ENCODE data around the gene TNXB. TPM values are rescaled to one million over a fixed set of nuclear protein-coding genes. Genes with fewer than 3 reads are reported as not detected.
"Not testable (repeated sequence)": the region's sequence is repeated elsewhere in the genome, so short reads cannot be mapped to it uniquely, and the experiment has no call there.

TNXB gene
- total and polyA plus RNA-seq, 9 donors = 13.3 to 334 (median 146) TPM

DNA sequence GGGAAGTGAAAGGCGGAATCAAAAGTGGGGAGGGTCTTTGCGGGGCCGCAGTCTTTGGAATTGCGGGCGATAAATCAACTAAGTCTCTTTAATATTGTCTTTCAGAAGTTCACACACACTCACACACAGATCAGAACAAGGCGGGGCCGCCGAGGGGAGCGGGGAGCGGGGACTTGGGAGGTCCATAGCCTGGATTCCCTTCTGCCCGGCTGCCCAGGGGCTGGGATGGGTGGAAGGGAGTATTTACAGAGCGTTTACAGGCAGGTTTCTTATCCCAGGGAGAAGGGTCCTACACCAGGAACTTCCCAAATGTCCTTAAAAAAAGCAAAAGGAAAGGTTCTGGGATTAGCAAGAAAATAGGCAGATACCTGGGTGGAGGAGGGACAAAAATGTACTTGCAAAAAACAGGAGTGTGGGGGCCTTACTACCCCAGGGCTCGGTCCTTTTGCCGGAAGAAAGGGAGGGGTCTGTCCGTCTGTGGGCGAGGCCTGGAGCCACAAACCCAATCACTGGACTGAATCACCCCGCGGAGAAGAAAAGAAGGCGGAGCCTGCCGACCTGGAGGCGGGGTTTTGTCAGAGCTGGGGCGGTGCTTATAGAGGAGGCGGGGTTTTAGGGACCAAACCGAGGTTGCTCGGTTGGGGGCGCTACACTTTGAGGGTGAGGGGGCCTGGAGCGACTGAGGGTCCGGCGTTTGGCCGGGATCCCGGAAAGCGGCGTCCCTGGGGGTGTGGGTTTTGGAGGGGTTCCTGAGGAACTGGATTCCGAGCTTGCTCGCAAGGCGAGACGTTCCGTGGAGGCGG lies 39.4 kb upstream of the TNXB start:
- Histone ChIP-seq H3K4me3 (no peak overlapping the region), H3K27ac (no peak overlapping the region), H3K4me1 (ENCODE audit: insufficient read depth) (peaks cover 3% of the 10 kb centered on the region), H3K9me3 (no peaks in the 10 kb centered on the region), H3K36me3 (no peaks in the 10 kb centered on the region), H3K27me3 (no peaks in the 10 kb centered on the region)
- WGBS, 3 donors = 67 to 73% (median 71%) methylated on average over 39 of the region's 39 CpGs
- TF ChIP-seq, protein P1, sequence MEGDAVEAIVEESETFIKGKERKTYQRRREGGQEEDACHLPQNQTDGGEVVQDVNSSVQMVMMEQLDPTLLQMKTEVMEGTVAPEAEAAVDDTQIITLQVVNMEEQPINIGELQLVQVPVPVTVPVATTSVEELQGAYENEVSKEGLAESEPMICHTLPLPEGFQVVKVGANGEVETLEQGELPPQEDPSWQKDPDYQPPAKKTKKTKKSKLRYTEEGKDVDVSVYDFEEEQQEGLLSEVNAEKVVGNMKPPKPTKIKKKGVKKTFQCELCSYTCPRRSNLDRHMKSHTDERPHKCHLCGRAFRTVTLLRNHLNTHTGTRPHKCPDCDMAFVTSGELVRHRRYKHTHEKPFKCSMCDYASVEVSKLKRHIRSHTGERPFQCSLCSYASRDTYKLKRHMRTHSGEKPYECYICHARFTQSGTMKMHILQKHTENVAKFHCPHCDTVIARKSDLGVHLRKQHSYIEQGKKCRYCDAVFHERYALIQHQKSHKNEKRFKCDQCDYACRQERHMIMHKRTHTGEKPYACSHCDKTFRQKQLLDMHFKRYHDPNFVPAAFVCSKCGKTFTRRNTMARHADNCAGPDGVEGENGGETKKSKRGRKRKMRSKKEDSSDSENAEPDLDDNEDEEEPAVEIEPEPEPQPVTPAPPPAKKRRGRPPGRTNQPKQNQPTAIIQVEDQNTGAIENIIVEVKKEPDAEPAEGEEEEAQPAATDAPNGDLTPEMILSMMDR (IDR thresholded peaks at IDR 0.05) = no peak
- TF ChIP-seq POLR2A (IDR thresholded peaks at IDR 0.05) = no peak
- no peak for TF ChIP-seq EP300 (IDR thresholded peaks at IDR 0.05)
- peak in 4 of 5 donors; percentile 61 to 73 (median 64) for DNase-seq
- intact Hi-C loops (cut with DNase I) = no loop called here

DNA sequence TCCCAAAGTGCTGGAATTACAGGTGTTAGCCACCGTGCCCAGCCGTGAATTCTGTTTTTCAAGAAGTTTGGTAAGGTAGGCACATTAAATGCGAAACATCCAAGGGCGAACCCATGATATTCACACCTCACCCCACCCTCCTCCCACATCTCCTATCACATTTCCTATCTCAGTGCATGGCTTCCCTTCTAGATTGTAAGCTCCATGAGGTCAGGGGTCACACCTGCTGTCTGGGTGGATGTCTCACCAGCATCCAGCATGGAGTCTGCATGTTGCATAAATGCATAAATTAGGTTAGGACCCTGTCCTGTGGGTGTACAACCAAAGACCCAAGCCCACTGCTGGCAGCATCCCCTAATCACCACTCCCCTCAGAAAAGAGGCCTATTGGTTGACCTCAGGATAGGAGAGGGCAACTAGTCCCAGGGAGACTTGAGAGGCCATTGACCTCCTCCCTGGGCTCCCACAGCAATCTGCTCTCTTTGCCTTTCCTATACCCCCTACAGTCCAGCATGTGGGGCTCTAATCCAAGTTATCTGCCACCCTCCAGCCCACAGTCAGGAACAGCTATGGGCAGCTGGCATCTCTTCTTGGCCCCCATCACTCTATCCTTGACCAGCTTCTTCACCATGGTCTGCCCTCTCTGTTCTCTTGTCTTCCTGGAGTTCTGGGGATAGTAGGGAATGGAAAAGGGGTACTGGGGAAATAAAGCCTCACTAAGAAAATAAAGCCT lies 38.4 kb upstream of the TNXB start:
- no peak overlapping the region for H3K4me3 ChIP-seq
- intact Hi-C loops (cut with DNase I) = no loop called here
- no peak overlapping the region for H3K27ac ChIP-seq
- no peaks in the 10 kb centered on the region for H3K27me3 ChIP-seq
- TF ChIP-seq, protein P1 (IDR thresholded peaks at IDR 0.05) = no peak
- TF ChIP-seq EP300 (IDR thresholded peaks at IDR 0.05) (no peak), POLR2A (IDR thresholded peaks at IDR 0.05) (no peak)
- peaks cover 3% of the 10 kb centered on the region for H3K4me1 ChIP-seq (ENCODE audit: insufficient read depth)
- no peak for DNase-seq
- no peaks in the 10 kb centered on the region for H3K9me3 ChIP-seq
- no peaks in the 10 kb centered on the region for H3K36me3 ChIP-seq
- 85 to 94% (median 89%) methylated on average over 4 of the region's 4 CpGs for WGBS, 3 donors

DNA sequence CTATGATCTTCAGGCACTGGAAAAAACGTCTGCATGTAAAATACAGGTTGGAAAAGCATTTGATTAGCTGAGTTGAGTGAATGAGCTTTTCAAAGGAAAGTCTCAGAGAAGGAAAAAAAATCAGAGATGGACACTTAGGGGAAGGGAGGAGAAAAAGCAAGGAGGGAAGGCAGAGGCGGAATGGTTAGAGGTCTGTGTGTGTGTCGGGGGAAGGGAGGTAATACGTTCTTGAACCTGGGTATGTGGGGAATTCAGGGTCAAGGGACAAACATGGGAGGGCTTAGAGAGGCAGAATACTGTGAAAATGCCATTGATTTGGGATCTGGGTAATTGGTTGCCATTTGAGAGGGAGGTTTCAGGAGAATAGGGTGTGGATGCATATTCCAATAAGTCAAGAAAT lies 37.5 kb upstream of the TNXB start:
- intact Hi-C loops (cut with DNase I) = no loop called here
- no peaks in the 10 kb centered on the region for H3K36me3 ChIP-seq
- TF ChIP-seq, protein P1 (IDR thresholded peaks at IDR 0.05) = no peak
- TF ChIP-seq EP300 (IDR thresholded peaks at IDR 0.05) = no peak
- TF ChIP-seq POLR2A (IDR thresholded peaks at IDR 0.05) = no peak
- DNase-seq = no peak
- peak overlapping the region in 1 of 2 donors; percentile 32 for H3K27ac ChIP-seq
- H3K4me3 ChIP-seq = no peak overlapping the region
- no peaks in the 10 kb centered on the region for H3K9me3 ChIP-seq
- no peaks in the 10 kb centered on the region for H3K27me3 ChIP-seq
- no peaks in the 10 kb centered on the region for H3K4me1 ChIP-seq (ENCODE audit: insufficient read depth)
- WGBS, 3 donors = 17 to 20% (median 19%) methylated on average over 4 of the region's 4 CpGs

DNA sequence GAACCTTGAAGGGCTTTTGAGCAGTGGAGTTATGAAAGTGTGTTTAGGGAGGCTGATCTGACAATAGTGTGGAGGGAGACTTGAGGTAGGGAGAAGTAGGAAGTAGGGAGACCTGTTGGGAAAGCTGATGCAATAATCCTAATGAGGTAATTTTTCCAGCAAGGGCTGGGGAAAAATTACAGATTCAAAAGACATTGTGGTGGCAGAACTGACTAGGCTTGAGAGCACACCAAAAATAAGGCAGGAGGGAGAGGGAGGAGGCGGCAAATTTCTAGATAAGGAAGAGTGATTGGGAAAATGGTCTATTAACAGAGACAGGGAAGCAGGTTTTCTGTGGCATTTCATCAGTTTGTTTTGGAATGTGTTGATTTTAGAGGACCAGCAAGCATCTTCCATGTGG lies 37.1 kb upstream of the TNXB start:
- no peaks in the 10 kb centered on the region for H3K27me3 ChIP-seq
- 10 to 34% (median 21%) methylated on average over 1 of the region's 1 CpG for WGBS, 3 donors

DNA sequence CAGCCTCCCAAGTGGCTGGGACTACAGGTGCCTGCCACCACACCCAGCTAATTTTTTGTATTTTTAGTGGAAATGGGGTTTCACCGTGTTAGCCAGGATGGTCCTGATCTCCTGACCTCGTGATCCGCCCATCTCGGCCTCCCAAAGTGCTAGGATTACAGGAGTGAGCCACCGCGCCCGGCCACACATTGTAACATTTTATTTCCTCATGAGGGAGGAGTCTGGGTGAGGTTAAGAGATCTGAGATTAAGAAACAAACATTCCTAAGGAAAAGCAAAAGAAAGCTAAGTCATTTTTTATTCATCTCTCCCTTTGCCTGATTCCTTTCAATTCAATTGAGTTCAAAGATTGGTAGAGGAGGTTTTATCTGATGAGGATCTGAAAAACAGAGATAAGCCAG lies 35.1 kb upstream of the TNXB start:
- intact Hi-C loops (cut with DNase I); H3K4me1 ChIP-seq (ENCODE audit: insufficient read depth); DNase-seq; H3K9me3 ChIP-seq; H3K4me3 ChIP-seq; H3K27me3 ChIP-seq; H3K27ac ChIP-seq; H3K36me3 ChIP-seq: not testable (repeated sequence)
- 57 to 68% (median 66%) methylated on average over 7 of the region's 7 CpGs for WGBS, 3 donors

More for the DNA sequence above, 37.1 kb upstream of the TNXB start:
- peak overlapping the region in 1 of 2 donors; percentile 32 for H3K27ac ChIP-seq
- no peak for DNase-seq
- H3K4me1 ChIP-seq (ENCODE audit: insufficient read depth) = no peaks in the 10 kb centered on the region
- no peaks in the 10 kb centered on the region for H3K36me3 ChIP-seq
- H3K9me3 ChIP-seq = no peaks in the 10 kb centered on the region
- no peak for TF ChIP-seq EP300 (IDR thresholded peaks at IDR 0.05)
- intact Hi-C loops (cut with DNase I) = no loop called here
- H3K4me3 ChIP-seq = no peak overlapping the region
